Measurements from ENCODE around the gene CD3E. TPM values are rescaled to one million over a fixed set of nuclear protein-coding genes. Genes with fewer than 3 reads are reported as not detected.

The CD3E gene
- total RNA-seq, 1 experiment from 2014 or later, result 0.51 TPM

- ChIA-PET POLR2A (no interaction called here), CTCF (no interaction called here)
These were observed 36.7 kb downstream of the CD3E start for GRCh38 chr11:118341261-118341660.

GRCh38 chr11:118341815-118342489 is 37.4 kb downstream of the CD3E start:
- ChIA-PET CTCF (no interaction called here), POLR2A (no interaction called here)
- BruUV-seq (replicated peaks), result no TSS peak
- no peaks in the 10 kb centered on the region for H3K9me3 ChIP-seq (ENCODE audit: control insufficient read depth, insufficient read depth, low read depth, low read length)
- H3K36me3 ChIP-seq (ENCODE audit: control insufficient read depth, insufficient read depth, low read length), result no peaks in the 10 kb centered on the region
- H3K4me1 ChIP-seq (ENCODE audit: control insufficient read depth, insufficient read depth, low read length), result no peaks in the 10 kb centered on the region
- in situ Hi-C loops (cut with HindIII; ENCODE audit: low pct_unique_long_range_greater_than_20kb, low sequenced_read_pairs), result no loop called here
- TF ChIP-seq SIN3A (IDR thresholded peaks at IDR 0.05; ENCODE audit: borderline replicate concordance, insufficient read depth, low read depth, low read length) (no peak), REST (IDR thresholded peaks at IDR 0.05; ENCODE audit: insufficient read depth in 1 of 2, low read depth in 2 of 2, low read length in 1 of 2) (no peak), TCF7L2 (IDR thresholded peaks at IDR 0.05; ENCODE audit: low read depth, low read length) (no peak), CTCF (IDR thresholded peaks at IDR 0.05) (no peak), POLR2AphosphoS5 (IDR thresholded peaks at IDR 0.05; ENCODE audit: low read depth, low read length) (no peak)
- no peak for ATAC-seq
- no peak for DNase-seq (ENCODE audit: low read depth, low spot score)
- no peak overlapping the region for H3K27ac ChIP-seq (ENCODE audit: low read length)
- intact Hi-C loops (cut with micrococcal nuclease; ENCODE audit: unreplicated experiment), result no loop called here
- peaks cover 6% of the 10 kb centered on the region for H3K27me3 ChIP-seq (ENCODE audit: control insufficient read depth, insufficient read depth, low read length)
- H3K4me3 ChIP-seq (ENCODE audit: low read depth in 2 of 2, low read length in 2 of 2), result no peak overlapping the region

More at GRCh38 chr11:118341261-118341660, 36.7 kb downstream of the CD3E start:
- in situ Hi-C loops (cut with HindIII; ENCODE audit: low pct_unique_long_range_greater_than_20kb, low sequenced_read_pairs), result no loop called here
- Histone ChIP-seq H3K27me3 (ENCODE audit: control insufficient read depth, insufficient read depth, low read length) (peaks cover 3% of the 10 kb centered on the region; the same call in 1 of the 2 replicates), H3K27ac (ENCODE audit: low read length) (no peak overlapping the region), H3K4me3 (ENCODE audit: low read depth in 2 of 2, low read length in 2 of 2) (no peak overlapping the region), H3K36me3 (ENCODE audit: control insufficient read depth, insufficient read depth, low read length) (no peaks in the 10 kb centered on the region), H3K9me3 (ENCODE audit: control insufficient read depth, insufficient read depth, low read depth, low read length) (no peaks in the 10 kb centered on the region), H3K4me1 (ENCODE audit: control insufficient read depth, insufficient read depth, low read length) (no peaks in the 10 kb centered on the region)
- TF ChIP-seq SIN3A (IDR thresholded peaks at IDR 0.05; ENCODE audit: borderline replicate concordance, insufficient read depth, low read depth, low read length), result no peak
- TF ChIP-seq POLR2AphosphoS5 (IDR thresholded peaks at IDR 0.05; ENCODE audit: low read depth, low read length), result no peak
- no peak for TF ChIP-seq REST (IDR thresholded peaks at IDR 0.05; ENCODE audit: insufficient read depth in 1 of 2, low read depth in 2 of 2, low read length in 1 of 2)
- TF ChIP-seq TCF7L2 (IDR thresholded peaks at IDR 0.05; ENCODE audit: low read depth, low read length), result no peak
- no peak for TF ChIP-seq CTCF (IDR thresholded peaks at IDR 0.05)
- intact Hi-C loops (cut with micrococcal nuclease; ENCODE audit: unreplicated experiment), result no loop called here
- BruUV-seq (replicated peaks), result no TSS peak
- DNase-seq (ENCODE audit: low read depth, low spot score), result no peak
- ATAC-seq, result no peak

Data from Panc1 (cell line).